NCI-H526 (cell line): ENCODE measurements around the gene MIP.
"Not testable (repeated sequence)": the region's sequence is repeated elsewhere in the genome, so short reads cannot be mapped to it uniquely, and the experiment has no call there.

Experiments
- DNase-seq, 2 experiments: peaks; one replicate each; lab custom pipeline; 2025; lab: John Stamatoyannopoulos, UW

Gene MIP

GRCh38 chr12:56410768-56411167 lies 43.7 kb downstream of the MIP start:
- DNase-seq: no peak

- DNase-seq: no peak
Observed at GRCh38 chr12:56408799-56409417, 45.5 kb downstream of the MIP start.

- not testable (repeated sequence) for DNase-seq
Observed at GRCh38 chr12:56404227-56404626, 50.2 kb downstream of the MIP start.

GRCh38 chr12:56401612-56402011 lies 52.8 kb downstream of the MIP start:
- not testable (repeated sequence) for DNase-seq

GRCh38 chr12:56401125-56401524 lies 53.3 kb downstream of the MIP start:
- DNase-seq: not testable (repeated sequence)
